SK-N-MC (cell line): ENCODE measurements around the gene RABGGTA.
A peak's percentile ranks its signal among the peaks of the same experiment; 100 is the strongest.
"Not testable (repeated sequence)": the region's sequence is repeated elsewhere in the genome, so short reads cannot be mapped to it uniquely, and the experiment has no call there.

Source experiments
- DNase-seq: peaks from one replicate; pipeline ENCODE4 v3.0.0-alpha.2; 2011; ENCODE audit warnings: low read depth, low spot score
- H3K27ac ChIP-seq: fragments of 200-600 bp; sonication (generic); 2 replicates; pipeline ENCODE4 v1.5.1; 2016; ENCODE audit warnings: mixed run types
- H3K36me3 ChIP-seq: fragments of 200-600 bp; sonication (generic); 2 replicates; pipeline ENCODE4 v1.6.1; 2017; ENCODE audit warnings: antibody characterized with exemption, low read length, mixed read lengths; ENCODE audit not compliant: insufficient read depth
- H3K4me3 ChIP-seq: fragments of 200-600 bp; sonication (generic); 2 replicates; pipeline ENCODE4 v1.5.1; 2016
- H3K9ac ChIP-seq: fragments of 200-600 bp; sonication (generic); 2 replicates; pipeline ENCODE4 v1.8.0; 2017; ENCODE audit warnings: mixed run types, mixed read lengths; ENCODE audit not compliant: insufficient read length
- H3K9me3 ChIP-seq: fragments of 200-600 bp; sonication (generic); 2 replicates; pipeline ENCODE4 v1.6.1; 2017; ENCODE audit warnings: low read depth, mild to moderate bottlenecking, antibody characterized with exemption, low read length, moderate library complexity, mixed read lengths
- EZH2 ChIP-seq: fragments of 200-600 bp; sonication (generic); IDR thresholded peaks from one replicate; pipeline ENCODE4 v1.6.1; 2017; ENCODE audit warnings: antibody characterized with exemption
- FOXP2 ChIP-seq: optimal IDR thresholded peaks from 2 replicates; pipeline ENCODE3; 2011; ENCODE audit warnings: mild to moderate bottlenecking, moderate library complexity; ENCODE audit not compliant: insufficient read depth; ENCODE audit errors: extremely low read length, control extremely low read depth
- POLR2AphosphoS5 ChIP-seq: IDR thresholded peaks from 2 replicates; pipeline ENCODE4 v1.6.1; 2012; ENCODE audit warnings: mild to moderate bottlenecking, low read depth, low read length, borderline replicate concordance

Gene RABGGTA

GRCh38 chr14:24224618-24225071, 46.8 kb downstream of the RABGGTA start:
- Histone ChIP-seq H3K36me3 (peaks cover 9% of the 10 kb centered on the region; the same call in 1 of the 2 replicates), H3K27ac (no peak overlapping the region), H3K4me3 (no peak overlapping the region), H3K9me3 (no peaks in the 10 kb centered on the region), H3K9ac (no peak overlapping the region)
- TF ChIP-seq FOXP2: no peak
- no peak for TF ChIP-seq POLR2AphosphoS5
- TF ChIP-seq EZH2: no peak
- DNase-seq: no peak

DNA sequence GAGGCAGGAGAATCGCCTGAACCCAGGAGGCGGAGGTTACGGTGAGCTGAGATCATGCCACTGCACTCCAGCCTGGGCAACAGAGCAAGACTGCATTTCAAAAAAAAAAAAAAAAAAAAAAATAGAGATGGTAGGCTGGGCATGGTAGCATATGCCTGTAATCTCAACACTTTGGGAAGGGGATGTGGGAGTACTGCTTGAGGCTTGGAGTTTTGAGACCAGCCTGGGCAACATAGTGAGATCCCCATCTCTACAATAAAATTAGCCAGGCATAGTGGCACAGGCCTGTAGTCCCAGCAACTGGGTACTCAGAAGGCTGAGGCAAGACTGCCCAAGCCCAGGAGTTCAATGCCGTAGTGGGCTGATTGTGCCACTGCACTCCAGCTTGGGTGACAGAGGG, 48.4 kb downstream of the RABGGTA start:
- not testable (repeated sequence) for H3K4me3 ChIP-seq, H3K27ac ChIP-seq, H3K9ac ChIP-seq, H3K36me3 ChIP-seq, DNase-seq, H3K9me3 ChIP-seq

- Histone ChIP-seq H3K4me3 (no peak overlapping the region), H3K27ac (no peak overlapping the region), H3K9me3 (no peaks in the 10 kb centered on the region), H3K36me3 (peaks cover 4% of the 10 kb centered on the region; the same call in 1 of the 2 replicates), H3K9ac (no peak overlapping the region)
- DNase-seq: no peak
- TF ChIP-seq EZH2: no peak
- no peak for TF ChIP-seq POLR2AphosphoS5
These were observed 51.9 kb downstream of the RABGGTA start for GRCh38 chr14:24219521-24219920.

DNA sequence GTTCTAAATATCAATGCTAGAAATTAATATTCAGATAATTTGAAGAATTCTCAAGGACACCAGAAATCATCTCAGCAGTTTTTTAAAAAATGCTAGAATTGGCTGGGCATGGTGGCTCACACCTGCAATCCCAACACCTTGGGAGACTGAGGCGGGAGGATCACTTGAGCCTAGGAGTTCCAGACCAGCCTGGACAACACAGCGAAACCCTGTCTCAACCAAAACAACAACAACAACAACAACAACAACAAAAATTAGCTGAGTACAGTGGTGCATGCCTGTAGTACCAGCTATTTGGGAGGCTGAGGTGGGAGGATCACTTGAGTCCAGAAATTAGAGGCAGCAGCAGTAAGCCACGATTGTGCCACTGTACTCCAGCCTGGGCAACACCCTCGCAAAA, 52.3 kb downstream of the RABGGTA start:
- TF ChIP-seq POLR2AphosphoS5 (no peak), EZH2 (no peak), FOXP2 (no peak)
- no peak for DNase-seq

DNA sequence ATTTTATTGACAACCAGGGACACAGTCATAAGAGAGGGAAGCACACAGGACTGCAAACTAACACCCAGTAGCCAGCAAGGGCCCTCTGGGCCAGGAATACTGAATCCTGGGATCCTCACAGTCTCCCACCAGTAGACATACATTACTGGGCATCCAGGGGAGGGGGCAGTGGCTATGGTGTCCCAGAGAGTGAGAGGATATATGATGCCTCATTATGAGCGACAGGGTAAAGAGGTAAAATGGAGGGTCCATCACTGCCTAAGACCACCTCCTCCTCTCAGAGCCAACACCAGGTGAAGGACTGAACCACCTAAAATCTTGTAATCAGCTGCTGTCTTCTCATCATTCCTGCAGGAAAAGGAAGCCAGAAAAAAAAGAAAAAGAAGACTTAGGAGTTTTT, 54.5 kb downstream of the RABGGTA start:
- not testable (repeated sequence) for H3K36me3 ChIP-seq, H3K27ac ChIP-seq, H3K9me3 ChIP-seq, H3K4me3 ChIP-seq, H3K9ac ChIP-seq, DNase-seq

More for the DNA sequence above, 52.3 kb downstream of the RABGGTA start:
- no peaks in the 10 kb centered on the region for H3K9me3 ChIP-seq
- no peak overlapping the region for H3K9ac ChIP-seq
- H3K27ac ChIP-seq: no peak overlapping the region
- H3K4me3 ChIP-seq: no peak overlapping the region
- H3K36me3 ChIP-seq: peaks cover 4% of the 10 kb centered on the region; the same call in 1 of the 2 replicates

GRCh38 chr14:24216345-24216699, 55.1 kb downstream of the RABGGTA start:
- Histone ChIP-seq H3K4me3 (peak overlapping the region; percentile 97), H3K9ac (no peak overlapping the region), H3K27ac (no peak overlapping the region), H3K9me3 (no peaks in the 10 kb centered on the region), H3K36me3 (peaks cover 9% of the 10 kb centered on the region; the same call in 1 of the 2 replicates)
- TF ChIP-seq EZH2 (no peak), FOXP2 (no peak), POLR2AphosphoS5 (no peak)
- no peak for DNase-seq
